GM21786 (cell line): Measurements from ENCODE around the gene ZMYND11.

Source experiments
- ATAC-seq: cut with Tn5 transposase; IDR thresholded peaks from one replicate; pipeline ENCODE4 v1.9.1; 2021; ENCODE audit not compliant: unreplicated experiment

Gene ZMYND11

GRCh38 chr10:190216-190615 lies 55.0 kb downstream of the ZMYND11 start:
- no peak for ATAC-seq

- no peak for ATAC-seq
These were observed 56.7 kb downstream of the ZMYND11 start for GRCh38 chr10:191703-192518.

DNA sequence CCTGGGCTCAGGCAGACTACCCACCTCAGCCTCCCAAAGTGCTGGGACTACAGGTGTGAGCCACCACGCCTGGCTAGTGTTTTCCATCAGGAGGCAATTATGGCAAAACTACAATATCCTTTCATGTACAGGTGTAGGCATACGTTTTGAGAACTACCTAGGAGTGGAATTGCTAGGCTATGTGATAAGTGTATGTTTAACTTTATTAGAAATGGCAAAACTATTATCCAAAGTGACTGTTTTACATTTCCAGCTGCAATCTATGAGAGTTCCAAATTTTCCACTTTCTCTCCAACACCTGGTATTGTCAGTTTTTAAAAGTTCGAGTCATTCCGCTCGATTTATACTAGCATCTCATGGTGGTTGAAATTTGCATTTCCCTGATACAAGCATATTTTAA lies 59.0 kb downstream of the ZMYND11 start:
- ATAC-seq, result no peak

DNA sequence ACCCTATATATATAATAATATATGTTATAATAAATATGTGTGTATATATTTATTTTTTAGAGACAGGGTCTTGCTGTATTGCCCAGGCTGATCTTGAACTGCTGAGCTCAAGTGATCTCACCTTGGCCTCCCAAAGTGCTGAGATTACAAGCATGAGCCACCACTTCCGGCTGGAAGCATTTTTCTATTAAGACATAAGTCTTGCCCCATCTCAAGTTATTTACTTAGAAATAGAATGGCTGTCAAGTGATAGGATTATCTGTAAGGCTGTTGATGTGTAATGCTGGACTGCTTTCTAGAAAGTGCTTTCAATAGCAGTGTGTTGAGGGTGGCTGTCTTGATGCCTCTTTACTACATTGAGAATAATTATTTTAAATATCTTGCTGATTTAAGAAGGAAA lies 65.2 kb downstream of the ZMYND11 start:
- ATAC-seq, result no peak

DNA sequence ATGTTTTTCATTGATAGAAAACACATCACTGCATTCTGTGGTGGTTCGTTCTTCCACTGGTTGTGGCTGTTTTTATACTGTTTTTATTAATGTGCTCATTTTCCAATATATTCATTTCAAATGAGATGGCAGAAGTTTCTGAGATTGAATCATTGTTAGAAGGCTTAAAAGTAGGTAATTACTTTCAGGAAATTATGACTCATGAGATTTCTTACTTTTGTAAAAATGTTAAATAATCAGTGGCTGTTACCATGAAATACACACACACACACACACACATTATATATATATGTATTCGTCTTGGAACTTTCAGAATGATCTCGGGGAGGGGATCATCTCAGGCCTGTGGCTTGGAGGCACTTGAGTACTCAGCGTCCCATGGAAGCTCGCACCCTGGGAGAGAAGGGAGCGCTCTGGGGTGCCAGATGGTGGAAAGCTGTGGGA lies 66.1 kb downstream of the ZMYND11 start:
- no peak for ATAC-seq

- ATAC-seq, result no peak
These were observed 73.4 kb downstream of the ZMYND11 start for GRCh38 chr10:208616-209015.

DNA sequence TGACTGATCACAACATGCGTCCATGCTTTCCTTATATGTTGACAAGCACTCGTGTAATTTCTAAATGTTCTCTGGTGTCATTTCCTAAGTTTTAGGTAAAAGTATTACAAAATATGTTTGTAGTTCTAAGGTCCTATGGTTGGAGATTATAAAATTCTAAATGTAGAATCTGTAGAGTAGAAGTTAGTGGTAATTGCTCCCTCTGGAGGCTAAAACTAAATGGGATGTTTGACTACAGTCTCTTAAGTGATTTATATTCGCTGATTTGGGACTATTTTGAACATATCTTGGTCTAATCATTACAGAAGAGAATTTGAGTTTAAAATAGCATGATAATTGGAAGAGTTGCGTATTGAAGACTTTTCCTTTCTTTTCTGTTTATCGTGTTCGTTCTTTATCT lies 74.1 kb downstream of the ZMYND11 start:
- no peak for ATAC-seq

- ATAC-seq, result no peak
These were observed 75.0 kb downstream of the ZMYND11 start for GRCh38 chr10:210297-210696.

DNA sequence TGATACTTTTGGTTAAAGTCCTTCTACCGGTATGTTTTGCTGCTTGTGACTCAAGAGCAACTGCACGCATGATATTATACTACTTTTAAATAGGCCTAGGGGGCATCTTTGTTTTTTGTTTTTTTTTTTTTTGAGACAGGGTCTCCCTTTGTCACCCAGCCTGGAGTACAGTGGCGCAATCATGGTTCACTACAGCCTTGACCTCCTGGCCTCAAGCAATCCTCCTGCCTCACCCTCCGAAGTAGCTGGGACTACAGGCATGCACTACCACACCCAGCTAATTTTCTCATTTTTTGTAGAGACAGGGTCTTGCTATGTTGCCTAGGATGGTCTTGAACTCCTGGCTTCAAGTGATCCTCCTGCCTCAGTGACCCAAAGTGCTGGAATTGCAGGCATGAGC lies 80.2 kb downstream of the ZMYND11 start:
- no peak for ATAC-seq

GRCh38 chr10:218798-219197 lies 83.5 kb downstream of the ZMYND11 start:
- no peak for ATAC-seq

DNA sequence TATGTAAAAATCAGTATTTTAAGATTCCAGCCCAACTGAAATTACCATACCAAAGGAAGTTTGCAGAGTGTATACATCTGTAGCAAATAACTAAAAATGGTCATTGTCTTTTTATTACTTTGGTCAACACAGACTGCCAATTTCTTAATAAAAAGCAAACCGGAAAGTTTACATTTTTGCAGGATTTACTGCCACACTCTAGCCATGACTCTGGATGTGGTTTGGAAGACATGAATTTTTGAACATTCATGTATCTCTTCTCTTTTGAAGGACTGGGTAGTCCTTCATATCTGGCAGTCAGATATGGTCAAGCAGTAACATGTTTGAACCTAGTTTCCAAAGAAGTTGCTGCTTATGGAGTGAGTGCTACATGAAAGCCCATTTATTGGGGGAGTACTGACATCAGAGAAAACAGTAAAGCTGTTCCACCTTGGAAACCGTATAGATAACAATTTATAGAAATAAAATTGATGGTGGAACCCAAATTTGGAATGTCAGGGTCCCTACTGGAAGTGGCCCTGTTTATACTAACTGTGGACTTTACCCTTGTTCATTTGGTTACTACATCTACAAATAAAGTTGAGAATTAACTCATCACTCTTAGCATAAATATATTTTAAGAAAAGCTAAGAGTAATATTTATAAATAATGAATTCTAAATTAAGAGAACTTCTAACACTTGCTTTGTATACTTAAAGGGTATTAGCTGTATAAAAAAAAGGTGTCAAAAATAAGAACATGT lies 84.6 kb downstream of the ZMYND11 start:
- ATAC-seq, result no peak

- no peak for ATAC-seq
These were observed 89.3 kb downstream of the ZMYND11 start for GRCh38 chr10:224571-224970.

GRCh38 chr10:226018-226417 lies 90.8 kb downstream of the ZMYND11 start:
- ATAC-seq, result no peak

DNA sequence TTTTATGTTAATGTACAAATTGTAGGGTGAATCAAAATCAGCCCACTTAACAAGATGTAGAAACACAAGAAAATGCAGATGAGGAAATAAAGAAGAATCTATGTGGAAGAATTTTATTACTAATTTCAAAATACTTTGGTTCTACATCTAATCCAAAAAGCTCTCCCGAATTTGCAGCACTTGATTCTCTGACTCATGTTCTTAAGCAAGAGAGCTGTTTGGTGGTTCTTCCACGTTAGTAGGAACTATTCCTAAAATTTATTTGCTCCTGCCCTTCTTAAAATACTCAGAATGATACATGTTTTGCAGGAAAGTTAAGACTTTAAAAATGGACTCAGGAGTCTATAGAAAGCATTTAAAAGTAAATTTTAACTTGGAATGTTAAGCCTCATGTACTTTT lies 91.8 kb downstream of the ZMYND11 start:
- ATAC-seq, result no peak

DNA sequence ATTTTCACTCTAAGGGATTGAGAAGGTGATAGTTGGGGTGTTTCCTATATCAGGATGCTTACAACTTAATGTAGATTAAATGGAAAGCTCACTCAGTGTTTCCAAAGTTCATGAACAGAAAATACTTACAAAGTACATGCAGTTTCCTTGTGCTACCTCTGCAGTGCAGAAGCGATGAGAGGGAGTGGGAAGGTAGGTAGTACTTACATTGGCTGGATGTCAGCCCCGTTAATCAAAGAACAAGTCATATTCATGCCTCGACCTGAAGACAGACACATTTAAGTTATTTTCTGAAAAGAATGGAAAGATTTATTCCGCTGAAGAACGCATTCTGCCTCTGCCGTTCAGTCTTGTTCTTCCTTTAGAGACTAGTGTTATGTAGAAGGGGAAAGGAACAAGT lies 93.1 kb downstream of the ZMYND11 start:
- no peak for ATAC-seq

DNA sequence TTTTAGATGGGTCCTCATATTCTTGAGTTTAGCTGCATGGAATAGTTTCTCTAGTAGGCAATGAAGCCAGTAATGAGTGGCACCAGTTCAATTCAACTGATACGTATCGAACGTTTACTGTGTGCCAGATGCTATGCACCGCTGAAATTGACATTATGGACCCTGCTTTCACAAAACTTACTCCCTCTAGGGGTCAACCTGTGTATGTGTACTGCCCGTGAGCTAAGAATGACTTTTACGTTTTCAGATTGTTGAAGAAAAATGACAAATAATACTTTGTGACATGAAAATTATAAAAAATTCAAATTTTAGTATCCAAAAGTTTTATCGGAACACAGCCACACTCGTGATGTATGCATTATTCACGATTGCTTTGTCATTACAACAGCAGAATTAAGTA lies 95.5 kb downstream of the ZMYND11 start:
- ATAC-seq, result no peak

- no peak for ATAC-seq
These were observed 96.8 kb downstream of the ZMYND11 start for GRCh38 chr10:232061-232460.

DNA sequence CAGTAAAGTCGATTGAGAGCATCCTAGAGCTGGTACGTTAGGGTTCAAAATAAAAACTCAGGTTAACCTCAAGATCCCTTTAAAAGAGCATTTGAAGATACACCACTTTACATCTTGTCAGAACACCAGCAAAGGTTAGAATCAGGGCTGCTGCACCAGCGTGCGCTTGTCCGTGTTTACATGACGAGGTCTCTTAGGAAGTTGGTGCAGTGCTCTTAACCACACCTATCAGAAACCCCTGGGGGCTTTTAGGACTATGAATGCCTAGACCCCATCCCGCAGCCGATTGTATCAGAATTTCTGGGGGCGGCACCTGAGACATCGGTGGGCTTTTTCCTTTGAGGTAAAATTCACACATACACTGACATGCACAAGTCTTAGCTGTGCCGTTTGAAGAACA lies 97.6 kb downstream of the ZMYND11 start:
- ATAC-seq, result no peak

- ATAC-seq, result no peak
These were observed 99.6 kb downstream of the ZMYND11 start for GRCh38 chr10:234708-235406.

DNA sequence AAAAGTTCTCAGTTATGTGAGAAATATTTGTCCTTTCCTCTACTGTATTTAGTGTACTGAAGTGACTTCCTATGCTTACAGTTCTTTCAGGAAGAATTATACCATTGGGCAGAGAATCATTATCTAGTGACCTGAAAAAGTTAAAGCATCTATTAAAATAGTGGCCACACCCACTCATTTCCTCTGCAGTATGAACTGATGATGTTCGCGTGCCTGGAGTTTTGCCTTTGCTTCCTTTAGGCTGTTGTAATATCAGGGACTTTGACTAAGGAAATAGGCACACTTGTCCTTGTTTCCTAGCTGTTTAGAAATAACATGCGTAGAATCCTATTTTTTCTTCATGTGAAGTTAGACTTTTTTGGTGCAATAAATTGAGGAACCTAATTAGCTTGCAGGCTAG lies 100.7 kb downstream of the ZMYND11 start:
- no peak for ATAC-seq

DNA sequence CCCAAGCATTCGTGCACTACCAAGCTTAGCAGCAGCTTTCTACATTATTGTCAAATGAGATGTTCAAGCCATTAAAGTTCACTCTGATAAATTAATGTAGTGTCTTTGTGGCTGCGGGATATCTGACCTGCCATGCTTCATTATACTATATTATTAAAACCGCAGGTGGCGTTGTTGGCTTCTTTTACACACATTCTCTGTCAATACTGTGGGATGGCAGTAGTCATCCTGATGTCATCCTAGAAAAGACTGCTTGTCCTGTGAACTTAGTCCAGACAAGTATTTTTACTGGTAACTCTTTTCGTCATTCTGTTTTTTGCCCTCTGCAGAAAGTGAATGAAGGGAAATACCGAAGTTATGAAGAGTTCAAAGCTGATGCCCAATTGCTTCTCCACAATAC lies 103.9 kb downstream of the ZMYND11 start:
- no peak for ATAC-seq

DNA sequence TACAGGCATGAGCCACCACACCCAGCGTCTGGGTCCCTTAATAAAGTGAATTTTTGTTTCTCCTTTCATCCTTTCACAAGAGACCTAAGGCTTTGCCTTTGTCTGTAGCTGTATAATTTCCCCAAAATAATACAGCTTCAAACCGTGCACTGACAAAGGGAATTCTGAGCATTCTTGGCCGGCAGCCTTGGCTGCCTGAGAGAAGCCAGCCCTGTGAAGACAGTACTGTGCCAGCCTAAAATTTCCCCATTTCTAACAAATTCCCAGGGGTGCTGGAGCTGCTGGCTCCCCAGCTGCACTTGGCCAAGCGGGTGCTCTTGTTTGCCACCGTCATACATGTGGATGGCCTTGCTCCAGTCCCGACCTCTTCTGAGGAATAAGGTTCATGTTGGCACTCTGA lies 106.2 kb downstream of the ZMYND11 start:
- no peak for ATAC-seq
